Activated naive CD8-positive, alpha-beta T cell treated with anti-CD3 and anti-CD28 coated beads, Interleukin-2, amount 10 ng/mL, durations not matched to agents 7 days and 5 days (primary cell): Measurements from ENCODE around the gene KRTAP16-1. TPM values are rescaled to one million over a fixed set of nuclear protein-coding genes. Genes with fewer than 3 reads are reported as not detected.

ENCODE experiments used
- ATAC-seq: fragments of 150-1000 bp; cut with Tn5 transposase; one replicate; pipeline ENCODE4 v1.10.0; 2021; ENCODE audit warnings: low read depth, moderate library complexity
- POLR2A ChIA-PET: fragments of 350-600 bp; sonication (Branson Sonifier 250); formaldehyde crosslinking; loops from one replicate; lab custom pipeline; 2021; ENCODE audit warnings: antibody characterized with exemption; lab: Charles Lee
- DNase-seq: peaks from one replicate; pipeline ENCODE4 v3.0.0; 2021
- H3K27ac Mint-ChIP-seq: one replicate; pipeline ENCODE4 v1.8.0; 2022; ENCODE audit warnings: mild to moderate bottlenecking, mixed read lengths
- H3K27me3 Mint-ChIP-seq: one replicate; pipeline ENCODE4 v1.8.0; 2022; ENCODE audit warnings: mild to moderate bottlenecking, moderate library complexity, mixed read lengths
- H3K36me3 Mint-ChIP-seq: one replicate; pipeline ENCODE4 v1.8.0; 2021; ENCODE audit warnings: mild to moderate bottlenecking, mixed read lengths
- H3K4me1 Mint-ChIP-seq: one replicate; pipeline ENCODE4 v1.8.0; 2021; ENCODE audit warnings: mixed read lengths
- H3K4me3 Mint-ChIP-seq: one replicate; pipeline ENCODE4 v1.8.0; 2022; ENCODE audit warnings: mild to moderate bottlenecking, moderate library complexity, mixed read lengths
- H3K9me3 Mint-ChIP-seq: one replicate; pipeline ENCODE4 v1.8.0; 2021; ENCODE audit warnings: mixed read lengths
- total RNA-seq, 2 experiments: library from RNA; stranded (reverse); gene quantifications; one replicate each; pipeline ENCODE4 v1.2.3, GENCODE V29; 2021

The KRTAP16-1 gene
- total RNA-seq, 2 experiments from 2014 or later, result not detected

DNA sequence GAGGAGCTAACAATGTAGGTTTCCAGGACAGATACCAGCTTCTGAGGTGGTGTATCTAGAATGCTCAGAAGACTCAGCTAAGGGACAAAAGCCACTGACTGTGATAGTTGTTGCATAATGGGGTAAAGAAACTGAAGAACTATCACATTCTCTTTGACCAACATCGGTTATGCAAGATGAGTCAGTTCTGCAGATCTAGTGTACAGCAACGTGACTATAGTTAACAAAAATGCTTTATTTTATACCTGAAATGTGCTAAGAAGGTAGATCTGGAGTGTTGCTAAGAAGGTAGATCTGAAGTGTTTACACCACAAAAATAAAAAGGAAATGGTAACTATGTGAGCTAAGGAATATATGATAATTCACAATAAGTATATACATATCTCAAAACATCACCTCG lies 41.4 kb downstream of the KRTAP16-1 start:
- DNase-seq, result no peak
- no peak overlapping the region for H3K4me3 Mint-ChIP-seq
- POLR2A ChIA-PET, result no interaction called here
- H3K9me3 Mint-ChIP-seq, result no peaks in the 10 kb centered on the region
- H3K4me1 Mint-ChIP-seq, result no peaks in the 10 kb centered on the region
- no peak for ATAC-seq
- no peaks in the 10 kb centered on the region for H3K36me3 Mint-ChIP-seq
- no peaks in the 10 kb centered on the region for H3K27me3 Mint-ChIP-seq
- H3K27ac Mint-ChIP-seq, result no peak overlapping the region

DNA sequence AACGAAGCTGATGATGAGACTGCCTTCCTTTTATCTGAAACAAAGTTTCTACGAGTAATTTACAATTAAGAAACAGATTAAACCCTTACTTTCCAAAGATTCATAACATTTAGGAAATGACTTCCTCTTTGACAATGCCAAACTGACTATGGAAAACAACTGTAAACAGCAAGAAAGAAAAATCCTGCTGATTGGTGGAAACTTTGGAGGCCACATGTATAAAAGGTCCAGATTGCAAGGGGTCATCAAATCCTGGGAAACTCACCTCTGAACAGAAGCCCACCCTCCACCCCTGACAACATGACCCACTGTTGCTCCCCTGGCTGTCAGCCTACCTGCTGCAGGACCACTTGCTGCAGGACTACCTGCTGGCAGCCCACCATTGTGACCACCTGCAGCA lies 44.0 kb downstream of the KRTAP16-1 start, which contains the start of gene KRTAP9-6:
Gene KRTAP9-6 (plus strand): TSS at position 301 of the 400 bp plus-strand sequence. CDS start 0 bp downstream, at position 301.
- H3K9me3 Mint-ChIP-seq, result no peaks in the 10 kb centered on the region
- no peak within 1 kb of the TSS for H3K4me3 Mint-ChIP-seq
- H3K27ac Mint-ChIP-seq, result no peak within 1 kb of the TSS
- H3K4me1 Mint-ChIP-seq, result no peaks in the 10 kb centered on the region
- H3K36me3 Mint-ChIP-seq, result peaks cover 2% of the 10 kb centered on the region
- H3K27me3 Mint-ChIP-seq, result peaks cover 8% of the 10 kb centered on the region
- POLR2A ChIA-PET, result no interaction called here
- DNase-seq, result no peak
- ATAC-seq, result no peak

DNA sequence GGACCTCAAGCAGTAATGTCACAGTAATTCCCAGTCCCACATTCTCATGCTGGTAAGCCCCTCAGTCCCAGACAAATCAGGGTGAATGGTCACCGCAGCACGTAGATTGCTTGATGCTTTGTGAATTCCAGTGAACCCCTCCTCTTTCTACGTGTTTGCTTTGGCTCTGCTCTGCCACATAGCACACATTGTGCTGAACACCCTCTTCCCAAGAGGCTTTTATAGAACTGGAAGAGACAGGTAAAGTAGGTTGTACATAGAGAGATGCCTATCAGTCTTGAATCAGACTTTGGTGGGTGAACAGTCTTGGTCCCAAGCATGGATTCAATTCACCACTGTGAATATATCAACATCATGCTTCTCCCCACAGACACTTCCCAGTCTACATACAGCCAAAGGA lies 44.5 kb downstream of the KRTAP16-1 start:
- H3K36me3 Mint-ChIP-seq, result peaks cover 2% of the 10 kb centered on the region
- H3K4me3 Mint-ChIP-seq, result no peak overlapping the region
- POLR2A ChIA-PET, result no interaction called here
- no peaks in the 10 kb centered on the region for H3K9me3 Mint-ChIP-seq
- H3K27me3 Mint-ChIP-seq, result peaks cover 8% of the 10 kb centered on the region
- no peak overlapping the region for H3K27ac Mint-ChIP-seq
- no peak for ATAC-seq
- no peaks in the 10 kb centered on the region for H3K4me1 Mint-ChIP-seq
- no peak for DNase-seq

DNA sequence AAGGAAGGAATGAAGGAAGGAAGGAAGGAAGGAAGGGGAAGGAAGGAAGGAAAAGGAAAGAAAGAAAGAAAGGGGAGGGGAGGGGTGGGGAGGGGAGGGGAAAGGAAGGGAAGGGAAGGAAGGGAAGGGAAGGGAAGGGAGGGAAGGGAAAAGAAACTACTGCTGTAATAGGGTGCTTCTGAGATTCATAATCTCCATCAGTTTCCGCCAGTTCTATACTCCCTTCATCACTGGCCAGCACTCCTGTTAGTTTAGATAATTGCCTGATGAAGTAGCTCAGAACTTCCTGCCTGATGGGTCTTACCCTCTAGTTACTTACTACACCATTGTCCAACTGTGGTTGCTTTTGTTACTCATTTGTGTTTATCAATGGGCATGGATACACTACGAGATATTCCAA lies 45.9 kb downstream of the KRTAP16-1 start:
- H3K9me3 Mint-ChIP-seq, result no peaks in the 10 kb centered on the region
- ATAC-seq (no peak), DNase-seq (no peak)
- H3K36me3 Mint-ChIP-seq, result peaks cover 2% of the 10 kb centered on the region
- no peak overlapping the region for H3K4me3 Mint-ChIP-seq
- no peak overlapping the region for H3K27ac Mint-ChIP-seq
- no peaks in the 10 kb centered on the region for H3K4me1 Mint-ChIP-seq
- POLR2A ChIA-PET, result no interaction called here
- peaks cover 12% of the 10 kb centered on the region for H3K27me3 Mint-ChIP-seq

DNA sequence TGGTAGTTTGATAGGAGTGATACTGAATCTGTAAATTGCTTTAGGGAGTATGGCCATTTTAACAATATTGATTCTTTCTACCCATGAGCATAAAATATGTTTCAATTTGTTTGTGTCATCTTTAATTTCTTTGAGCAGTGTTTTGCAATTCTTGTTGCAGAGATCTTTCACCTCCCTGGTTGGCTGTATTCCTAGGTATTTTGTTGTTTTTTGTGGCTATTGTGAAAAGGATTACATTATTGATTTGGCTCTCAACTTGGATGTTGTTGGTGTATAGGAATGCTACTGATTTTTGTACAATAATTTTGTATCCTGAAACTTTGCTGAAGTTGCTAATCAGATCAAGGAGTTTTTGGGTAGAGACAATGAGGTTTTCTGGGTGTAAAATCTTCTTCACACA lies 50.7 kb downstream of the KRTAP16-1 start:
- Mint-ChIP-seq H3K4me3 (no peak overlapping the region), H3K4me1 (no peaks in the 10 kb centered on the region), H3K36me3 (peaks cover 2% of the 10 kb centered on the region), H3K9me3 (no peaks in the 10 kb centered on the region), H3K27ac (no peak overlapping the region), H3K27me3 (peaks cover 16% of the 10 kb centered on the region)
- DNase-seq (no peak), ATAC-seq (no peak)
- POLR2A ChIA-PET, result no interaction called here

Other genes with a start within 250 kb of the KRTAP16-1 start
- not detected for gene KRTAP2-3, start 249.2 kb downstream of the KRTAP16-1 start, total RNA-seq
- gene KRTAP2-4, start 243.4 kb downstream of the KRTAP16-1 start, total RNA-seq, result not detected
- not detected for gene KRTAP4-7, start 225.2 kb downstream of the KRTAP16-1 start, total RNA-seq
- gene KRTAP4-8, start 211.2 kb downstream of the KRTAP16-1 start, total RNA-seq, result not detected
- not detected for gene KRTAP4-16, start 207.1 kb downstream of the KRTAP16-1 start, total RNA-seq
- gene KRTAP4-9, start 203.9 kb downstream of the KRTAP16-1 start, total RNA-seq, result not detected
- not detected for gene KRTAP4-11, start 190.9 kb downstream of the KRTAP16-1 start, total RNA-seq
- not detected for gene KRTAP4-12, start 185.1 kb downstream of the KRTAP16-1 start, total RNA-seq
- not detected for gene KRTAP4-6, start 168.8 kb downstream of the KRTAP16-1 start, total RNA-seq
- gene KRTAP4-5, start 159.5 kb downstream of the KRTAP16-1 start, total RNA-seq, result not detected
- not detected for gene KRTAP4-4, start 148.6 kb downstream of the KRTAP16-1 start, total RNA-seq
- gene KRTAP4-3, start 141.1 kb downstream of the KRTAP16-1 start, total RNA-seq, result not detected
- gene KRTAP4-2, start 131.1 kb downstream of the KRTAP16-1 start, total RNA-seq, result not detected
- gene KRTAP4-1, start 124.4 kb downstream of the KRTAP16-1 start, total RNA-seq, result not detected
- gene KRTAP9-1, start 119.4 kb downstream of the KRTAP16-1 start, total RNA-seq, result not detected
- not detected for gene KRTAP9-2, start 82.7 kb downstream of the KRTAP16-1 start, total RNA-seq
- not detected for gene KRTAP9-3, start 76.9 kb downstream of the KRTAP16-1 start, total RNA-seq
- not detected for gene KRTAP9-8, start 71.3 kb downstream of the KRTAP16-1 start, total RNA-seq
- gene KRTAP9-4, start 59.6 kb downstream of the KRTAP16-1 start, total RNA-seq, result not detected
- gene KRTAP9-9, start 53.9 kb downstream of the KRTAP16-1 start, total RNA-seq, result not detected
- gene KRTAP9-6, start 43.9 kb downstream of the KRTAP16-1 start, total RNA-seq, result not detected
- gene KRTAP9-7, start 33.6 kb downstream of the KRTAP16-1 start, total RNA-seq, result not detected
- not detected for gene KRTAP29-1, start 6.5 kb downstream of the KRTAP16-1 start, total RNA-seq
- not detected for gene KRTAP17-1, start 6.4 kb upstream of the KRTAP16-1 start, total RNA-seq
- not detected for gene KRT33A, start 41.5 kb upstream of the KRTAP16-1 start, total RNA-seq
- gene KRT33B, start 60.5 kb upstream of the KRTAP16-1 start, total RNA-seq, result not detected
- gene KRT34, start 73.0 kb upstream of the KRTAP16-1 start, total RNA-seq, result not detected
- gene KRT31, start 88.3 kb upstream of the KRTAP16-1 start, total RNA-seq, result not detected
- not detected for gene KRT37, start 115.3 kb upstream of the KRTAP16-1 start, total RNA-seq
- gene KRT38, start 131.7 kb upstream of the KRTAP16-1 start, total RNA-seq, result not detected
- gene KRT32, start 158.1 kb upstream of the KRTAP16-1 start, total RNA-seq, result not detected
- not detected for gene KRT35, start 171.8 kb upstream of the KRTAP16-1 start, total RNA-seq
- gene KRT36, start 180.6 kb upstream of the KRTAP16-1 start, total RNA-seq, result not detected
- gene KRT13, start 196.3 kb upstream of the KRTAP16-1 start, total RNA-seq, result not detected
- gene KRT15, start 209.6 kb upstream of the KRTAP16-1 start, total RNA-seq, result not detected
- gene KRT19, start 219.0 kb upstream of the KRTAP16-1 start, total RNA-seq, result not detected